Hematopoietic multipotent progenitor cell (in vitro differentiated cells): ENCODE measurements around the gene VCAM1. TPM values are rescaled to one million over a fixed set of nuclear protein-coding genes. Genes with fewer than 3 reads are reported as not detected.

ENCODE experiments used
- DNase-seq, 3 donors: peaks; one replicate each; pipeline ENCODE4 v3.0.0-alpha.2; 2011 to 2015; ENCODE audit warnings: low read depth in 2 of 3, low spot score in 2 of 3
- total RNA-seq: library from RNA; depleted of rRNA; stranded (reverse); fragments of >200 nt; gene quantifications from one replicate; pipeline ENCODE4 v1.2.3, GENCODE V29; 2012

VCAM1 gene
- total RNA-seq, 1 donor = under 0.01 TPM

DNA sequence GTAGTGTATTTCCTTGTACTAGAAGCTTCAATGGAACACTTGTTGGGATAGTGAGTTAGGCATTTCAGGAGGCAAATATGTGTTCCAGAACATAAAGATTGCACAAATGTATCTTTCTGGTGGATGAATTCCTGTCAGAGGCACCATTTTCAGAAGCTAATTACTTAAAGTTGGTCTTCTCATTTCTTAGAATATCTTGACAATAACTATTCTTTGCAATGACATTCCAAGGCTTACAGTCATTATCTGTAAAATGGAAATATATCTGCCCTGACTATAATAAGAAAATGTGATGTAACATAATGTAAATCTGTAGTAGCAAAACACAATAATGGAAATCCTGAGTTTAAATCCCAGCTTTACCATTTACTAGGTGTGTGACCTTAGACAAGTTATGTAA is 2.7 kb downstream of the VCAM1 start:
- no peak for DNase-seq

DNA sequence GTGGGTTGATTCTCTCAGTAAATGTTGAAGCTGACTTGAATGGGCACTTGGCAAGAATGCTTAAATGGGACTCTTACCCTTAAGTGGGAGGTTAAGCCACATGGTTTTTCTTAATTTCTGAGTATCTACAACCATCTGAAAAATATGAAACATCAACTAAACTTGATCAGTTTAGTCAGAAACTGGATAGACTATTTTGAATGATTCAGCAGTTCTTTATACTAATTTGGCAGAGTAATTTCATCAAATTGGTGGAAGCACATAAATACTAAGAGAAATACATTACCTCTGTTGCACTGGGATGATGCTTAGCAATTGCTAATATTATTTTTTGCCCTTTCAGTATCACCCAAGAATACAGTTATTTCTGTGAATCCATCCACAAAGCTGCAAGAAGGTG is 4.7 kb downstream of the VCAM1 start:
- no peak for DNase-seq

DNA sequence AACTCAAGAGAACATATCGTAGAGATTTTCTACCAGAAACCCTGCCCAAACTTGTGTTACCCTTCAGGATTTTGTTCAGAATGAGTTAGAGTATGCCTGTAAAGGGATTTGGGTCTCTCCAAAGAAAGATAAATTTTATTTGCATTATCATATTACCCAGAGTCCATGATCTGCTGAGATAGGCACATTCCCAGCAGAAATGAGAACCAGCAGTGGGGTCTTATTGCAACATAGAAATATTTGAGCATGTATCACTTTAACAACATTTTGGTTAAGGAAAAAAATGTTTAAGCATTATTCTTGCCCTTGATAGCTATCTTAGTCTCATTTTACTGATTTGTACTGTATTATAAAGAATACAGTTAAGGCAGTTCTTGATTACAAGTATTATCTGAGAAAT is 10.6 kb downstream of the VCAM1 start:
- no peak for DNase-seq

DNA sequence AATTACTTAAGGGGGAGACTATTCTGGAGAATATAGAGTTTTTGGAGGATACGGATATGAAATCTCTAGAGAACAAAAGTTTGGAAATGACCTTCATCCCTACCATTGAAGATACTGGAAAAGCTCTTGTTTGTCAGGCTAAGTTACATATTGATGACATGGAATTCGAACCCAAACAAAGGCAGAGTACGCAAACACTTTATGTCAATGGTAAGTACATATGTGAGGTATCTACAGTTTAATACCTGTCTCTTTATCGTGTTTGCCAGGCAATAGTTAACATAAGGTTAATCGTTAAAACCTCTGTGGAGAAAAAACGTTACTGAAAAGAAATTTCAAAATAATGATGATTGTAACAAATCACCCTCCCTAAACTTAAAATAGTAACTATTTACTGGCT is 11.8 kb downstream of the VCAM1 start:
- no peak for DNase-seq

DNA sequence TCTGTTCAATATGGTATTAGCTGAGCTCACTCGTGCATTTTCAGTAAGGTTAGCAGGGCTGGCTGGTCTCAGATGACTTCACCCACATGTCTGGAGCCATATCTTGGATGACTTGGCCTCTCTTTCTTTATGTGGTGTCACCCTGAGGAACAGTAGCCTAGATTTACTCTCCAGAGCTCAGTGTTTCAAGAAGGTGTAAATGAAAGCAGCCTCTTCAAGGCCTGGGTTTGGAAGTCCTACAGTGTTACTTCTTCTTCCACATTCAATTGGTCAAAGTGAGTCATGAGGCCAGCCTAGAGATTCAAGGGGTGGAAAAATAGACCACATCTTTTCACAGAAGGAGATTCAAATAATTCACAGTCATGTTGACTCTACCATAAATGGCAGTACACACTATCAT is 12.2 kb downstream of the VCAM1 start:
- DNase-seq = no peak

DNA sequence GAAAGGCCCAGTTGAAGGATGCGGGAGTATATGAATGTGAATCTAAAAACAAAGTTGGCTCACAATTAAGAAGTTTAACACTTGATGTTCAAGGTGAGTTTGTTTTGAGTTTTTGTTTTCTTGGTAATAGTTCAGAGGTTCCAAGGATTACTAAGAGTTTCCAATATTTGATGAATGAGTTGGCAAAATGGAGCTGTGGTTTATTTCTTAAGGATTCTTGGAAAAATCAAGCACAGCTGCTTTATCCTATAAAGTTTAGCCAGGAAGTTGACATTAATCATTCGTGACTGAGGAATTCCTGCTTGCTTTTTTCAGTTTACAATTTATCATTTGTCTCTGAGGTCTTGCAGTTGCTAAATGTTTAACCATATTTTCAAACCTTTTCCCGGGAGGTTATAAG is 15.1 kb downstream of the VCAM1 start:
- no peak for DNase-seq

DNA sequence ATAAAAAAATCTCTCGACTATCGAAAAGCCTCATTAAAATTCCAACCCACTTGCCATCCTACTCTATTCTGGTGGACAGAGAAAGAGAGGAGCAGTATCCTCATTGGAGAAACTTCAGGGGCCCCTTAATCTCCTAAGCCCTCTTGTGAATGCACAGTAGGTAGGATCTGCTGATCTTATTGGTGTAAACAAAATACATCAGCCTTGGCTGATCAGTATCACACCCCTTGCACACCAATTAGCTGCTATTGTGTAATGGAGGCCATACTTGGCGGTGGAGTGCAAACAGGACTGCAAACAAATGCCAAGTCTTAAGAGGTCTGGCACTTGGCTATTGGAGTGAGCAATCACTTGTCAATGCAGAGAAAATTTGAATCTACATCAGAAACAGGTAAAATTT is 15.7 kb downstream of the VCAM1 start:
- no peak for DNase-seq

DNA sequence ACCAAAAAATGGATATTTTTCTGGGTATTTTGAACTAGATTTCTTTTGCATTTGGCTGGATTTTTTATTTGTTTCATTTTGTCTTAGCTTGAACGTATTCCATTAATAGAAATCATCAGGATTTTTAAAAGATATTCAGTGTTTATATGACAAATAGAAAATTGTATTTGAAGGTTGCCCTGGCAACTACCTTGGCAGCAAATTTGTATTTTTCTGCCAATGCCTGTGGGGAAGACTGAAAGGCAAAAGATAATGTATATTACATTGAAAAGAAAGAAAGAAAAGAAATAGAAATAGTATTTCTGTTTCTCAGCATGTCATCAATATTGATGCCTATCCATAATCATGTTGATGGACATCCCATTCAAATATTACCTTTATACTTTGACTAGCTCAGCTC is 16.8 kb downstream of the VCAM1 start:
- DNase-seq = no peak

DNA sequence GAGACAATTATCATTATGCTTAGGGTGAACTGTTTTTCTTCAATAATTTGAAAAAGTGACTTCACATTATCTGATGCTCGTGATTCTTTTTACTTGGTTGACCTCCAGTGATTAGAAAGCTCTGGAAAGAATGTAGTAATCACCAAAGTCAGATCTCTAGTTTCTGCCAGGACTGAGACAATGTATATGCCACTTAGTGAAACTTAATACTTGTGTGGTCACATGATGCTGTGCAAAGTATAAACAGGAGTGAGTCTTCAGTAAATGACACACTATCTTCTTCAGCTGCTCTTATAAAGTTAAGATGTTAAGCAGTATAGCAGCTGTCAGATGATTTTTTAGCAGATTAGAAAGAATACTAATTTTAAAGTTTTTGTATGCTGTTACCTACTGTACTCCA is 17.2 kb downstream of the VCAM1 start:
- DNase-seq = no peak

DNA sequence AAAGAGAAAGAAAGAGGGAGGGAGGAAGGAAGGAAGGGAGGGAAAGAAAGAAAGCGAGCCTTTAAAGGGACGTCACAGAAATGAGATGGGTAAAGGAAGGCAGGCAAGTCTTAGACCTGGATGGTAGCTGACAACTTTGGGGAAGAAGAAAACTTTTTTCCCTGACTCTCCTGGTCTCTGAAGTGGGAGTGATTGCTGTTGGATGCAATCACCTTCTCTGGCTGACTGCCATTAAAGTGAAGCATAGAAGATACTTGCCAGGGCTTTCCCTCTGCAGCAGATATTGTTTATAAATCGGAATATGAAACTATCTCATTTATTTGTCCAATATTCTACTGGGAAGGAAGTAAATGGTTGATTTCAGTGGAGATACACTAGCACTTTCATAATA is 27.0 kb downstream of the VCAM1 start:
- DNase-seq = no peak

DNA sequence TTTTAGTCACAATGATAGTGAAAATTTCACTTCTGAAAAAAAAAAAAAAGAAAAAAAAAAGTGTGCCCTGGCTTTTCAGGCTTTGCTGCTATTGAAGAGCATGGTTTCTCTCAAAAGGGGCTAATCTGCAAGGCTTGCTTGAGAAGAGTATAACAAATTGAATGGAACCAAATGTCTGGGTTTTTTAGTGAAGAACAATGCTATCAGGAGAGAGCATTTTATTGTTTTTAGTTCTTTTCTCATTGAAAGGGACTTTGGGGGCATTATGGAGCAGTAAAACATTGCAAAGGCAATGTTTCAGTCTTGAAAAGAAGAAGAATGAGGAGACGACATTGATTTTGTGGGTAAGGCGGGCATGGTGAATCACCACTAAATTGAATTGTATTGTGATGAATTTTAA is 28.2 kb downstream of the VCAM1 start:
- DNase-seq = no peak

DNA sequence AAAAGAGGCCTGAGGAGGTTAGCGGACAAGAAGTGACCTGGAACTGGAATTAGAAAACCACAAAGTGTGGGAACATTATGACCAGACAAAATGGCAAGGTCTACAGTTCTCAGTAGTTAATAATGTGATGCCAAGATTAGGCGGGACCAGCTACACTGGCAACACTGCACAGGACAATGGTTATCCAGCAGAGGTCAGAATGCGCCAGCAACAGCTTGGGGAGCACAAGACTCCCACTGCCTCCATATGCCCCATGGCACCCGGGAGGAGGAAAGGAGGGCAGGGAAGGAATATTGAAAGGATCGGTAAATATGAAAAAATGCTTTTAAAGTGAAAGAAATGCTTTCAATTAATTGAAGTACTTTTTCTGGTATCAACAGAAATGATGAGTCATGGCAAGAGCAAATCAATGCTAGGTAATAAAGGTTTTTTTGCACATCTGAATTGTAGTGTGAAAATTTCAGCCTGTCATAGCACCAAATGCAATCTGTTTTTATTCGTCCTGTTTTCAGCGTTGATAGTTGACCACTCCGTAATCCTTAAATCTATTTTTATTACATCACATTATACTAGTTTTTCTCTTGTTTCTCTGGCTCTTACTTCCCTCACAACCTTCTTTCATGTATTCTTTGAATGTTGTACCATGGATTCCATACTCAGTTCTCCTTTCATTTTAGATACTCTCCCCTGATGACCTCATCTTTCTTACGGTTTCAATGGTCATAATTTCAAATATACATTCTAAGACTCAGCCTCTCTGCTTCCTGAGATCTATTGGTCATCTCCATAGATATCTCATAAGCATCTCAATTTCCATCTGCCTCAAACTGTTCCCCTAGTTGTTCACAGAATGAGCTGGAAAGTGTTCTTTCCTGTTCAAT is 30.7 kb downstream of the VCAM1 start:
- no peak for DNase-seq

DNA sequence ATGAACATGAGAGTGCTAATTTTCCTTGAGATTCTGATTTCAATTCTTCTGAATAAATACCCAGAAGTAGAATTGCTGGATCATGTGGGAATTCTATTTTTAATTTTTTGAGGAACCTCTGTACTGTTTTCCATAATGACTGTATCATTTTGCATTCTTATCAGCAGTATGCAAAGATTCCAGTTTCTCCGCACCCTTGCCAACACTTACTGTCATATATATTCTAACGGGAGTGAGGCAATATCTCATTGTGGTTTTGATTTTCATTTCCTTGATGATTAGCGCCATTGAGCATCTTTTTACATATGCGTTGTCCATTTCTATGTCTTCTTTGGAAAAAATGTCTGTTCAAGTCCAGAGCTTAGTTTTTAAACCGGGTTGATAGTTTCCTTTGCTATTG is 33.2 kb downstream of the VCAM1 start:
- DNase-seq = no peak

DNA sequence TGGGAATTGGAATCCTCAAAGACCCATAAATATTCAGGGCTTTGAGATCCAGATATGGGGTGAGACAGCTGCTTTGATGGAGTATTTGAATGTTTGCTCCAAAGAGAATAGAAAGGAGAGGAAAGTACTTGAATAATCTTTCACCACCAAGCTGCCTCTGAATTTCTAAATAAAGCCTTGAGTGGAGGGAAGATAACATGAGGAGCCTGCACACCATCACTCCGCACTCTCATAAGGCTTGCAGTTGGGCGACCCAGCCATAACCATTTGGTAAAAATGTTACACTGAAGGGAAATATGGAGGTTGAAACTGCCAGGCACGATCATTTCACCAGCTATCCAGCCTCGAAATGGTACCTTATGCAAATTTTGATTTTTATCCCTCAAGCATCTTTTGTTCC is 38.4 kb downstream of the VCAM1 start:
- DNase-seq = no peak

DNA sequence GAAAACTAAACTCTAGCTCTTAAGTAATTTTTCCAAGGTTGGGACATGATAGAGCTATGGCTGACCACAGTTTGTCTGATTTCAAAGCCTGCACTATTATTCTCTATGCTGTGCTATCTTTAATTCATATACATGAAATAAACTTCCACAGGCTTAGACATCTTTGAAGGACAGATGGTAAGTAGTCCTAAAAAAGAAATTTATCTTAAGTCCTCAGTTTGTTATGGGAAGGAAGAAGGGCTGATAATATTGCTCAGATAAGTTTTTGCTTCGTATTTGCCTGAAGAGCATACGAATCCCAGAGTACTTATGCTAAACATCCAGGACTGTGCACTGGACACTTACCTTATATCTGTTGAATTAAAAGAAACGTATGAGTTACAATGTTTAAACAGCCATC is 39.6 kb downstream of the VCAM1 start:
- DNase-seq = no peak

DNA sequence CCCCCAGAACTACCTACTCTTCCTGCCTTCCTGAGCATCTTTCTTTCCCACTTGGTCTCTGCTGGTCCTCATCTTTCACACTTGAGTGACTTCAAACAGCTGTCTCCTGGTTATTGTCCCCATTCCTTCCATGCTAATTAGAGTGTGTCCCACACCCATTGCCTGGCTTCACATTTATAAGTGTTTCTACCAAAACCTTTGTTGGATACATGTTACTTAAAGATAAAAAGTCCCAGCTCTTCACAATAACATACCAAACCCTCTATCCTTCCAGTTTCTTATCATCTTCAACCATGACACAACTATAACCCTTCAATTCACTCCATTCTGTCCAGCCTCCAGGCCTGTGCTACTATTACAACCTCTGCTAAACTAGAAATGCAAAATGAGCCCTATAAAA is 41.0 kb downstream of the VCAM1 start:
- DNase-seq = no peak

DNA sequence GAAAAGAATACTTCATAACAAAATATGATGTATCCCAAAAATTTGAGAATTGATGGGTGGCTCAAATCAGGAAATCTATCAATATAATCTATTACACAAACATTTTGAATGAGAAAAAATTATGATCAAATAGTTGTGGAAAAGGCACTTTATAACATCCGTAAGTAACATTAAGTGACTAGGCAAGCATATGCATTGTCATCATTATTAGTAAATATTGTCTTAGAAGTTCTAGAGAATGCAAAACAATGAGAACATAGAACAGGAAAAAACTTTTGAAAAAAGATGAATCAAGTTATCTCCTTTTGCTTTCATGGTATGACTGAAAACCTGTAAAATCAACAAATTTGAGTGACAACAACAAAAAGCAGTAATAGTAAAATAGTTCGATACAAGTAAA is 42.9 kb downstream of the VCAM1 start:
- DNase-seq = no peak

DNA sequence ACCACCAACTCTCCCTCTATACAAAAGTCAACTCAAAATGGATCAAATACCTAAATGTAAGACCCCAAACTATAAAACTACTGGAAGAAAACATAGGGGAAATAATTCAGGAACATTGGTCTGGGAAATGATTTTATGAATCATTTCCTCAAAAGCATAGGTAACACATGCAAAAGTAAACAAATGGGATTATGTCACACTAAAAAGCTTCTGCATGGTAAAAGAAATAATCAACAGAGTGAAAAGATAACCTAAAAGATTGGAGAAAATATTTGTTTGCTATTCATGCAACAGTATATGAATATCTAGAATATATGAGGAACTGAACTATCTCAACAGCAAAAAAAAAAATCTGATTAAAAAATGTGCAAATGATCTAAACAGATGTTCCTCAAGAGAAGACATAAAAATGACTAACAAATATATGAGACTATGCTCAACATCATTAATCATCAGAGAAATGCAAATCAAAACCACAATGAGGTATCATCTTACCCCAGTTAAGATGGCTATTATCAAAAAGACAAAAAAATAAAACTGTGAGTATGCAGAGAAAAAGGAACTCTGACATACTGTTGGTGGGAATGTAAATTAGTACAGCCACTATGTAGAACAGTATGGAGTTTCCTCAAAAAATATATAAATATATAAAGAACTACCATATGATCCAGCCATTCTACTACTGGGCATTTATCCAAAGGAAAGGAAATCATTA is 47.8 kb downstream of the VCAM1 start:
- DNase-seq = no peak

DNA sequence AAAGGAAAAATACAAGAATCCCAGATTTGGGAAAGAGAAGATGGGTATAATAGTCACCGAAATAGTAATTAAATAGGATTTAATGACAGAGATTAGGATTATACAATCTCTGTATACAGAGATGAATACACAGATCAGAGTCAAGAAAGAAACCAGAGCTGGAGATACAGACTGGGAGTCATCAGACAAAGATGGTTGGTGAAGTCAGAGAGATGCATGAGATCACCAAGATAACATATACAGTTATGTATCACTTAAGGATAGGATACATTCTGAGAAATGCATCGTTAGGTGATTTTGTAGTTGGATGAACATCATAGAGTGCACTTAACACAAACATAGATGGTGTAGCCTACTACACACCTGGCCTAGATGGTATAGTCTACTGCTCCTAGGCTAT is 49.8 kb downstream of the VCAM1 start:
- no peak for DNase-seq

DNA sequence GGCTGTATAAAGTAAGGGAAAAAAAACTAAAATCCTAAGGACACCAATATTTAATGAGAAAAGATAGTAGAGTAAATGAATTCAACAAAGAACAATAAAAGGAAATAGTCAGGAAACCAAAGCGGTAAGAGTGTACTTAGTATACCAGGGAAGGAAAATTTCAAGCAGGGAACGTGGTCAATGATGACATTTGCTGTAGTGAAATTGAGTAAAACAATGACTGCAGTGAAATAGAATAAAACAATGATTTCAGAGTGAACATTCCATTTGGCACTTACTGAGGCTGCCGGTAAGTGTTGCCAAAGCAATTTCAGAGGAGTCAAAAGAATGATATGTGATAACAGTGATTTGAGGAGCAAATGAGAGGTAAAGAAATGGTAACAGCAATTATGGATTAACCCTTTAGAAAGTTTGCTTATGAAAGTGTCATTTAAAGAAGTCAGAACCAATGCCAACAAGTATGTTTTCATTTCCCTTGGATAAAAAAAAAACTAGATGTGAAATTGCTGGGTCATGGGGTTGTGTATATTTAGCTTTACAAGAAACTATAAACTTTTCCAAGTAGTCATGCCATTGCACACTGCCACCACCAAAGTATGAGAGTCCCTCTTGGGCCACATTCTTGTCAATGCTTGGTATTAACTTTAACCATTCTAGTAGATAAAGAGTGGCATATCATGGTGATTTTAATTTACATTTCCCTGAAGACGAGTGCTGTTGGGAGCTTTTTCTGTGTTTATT is 50.5 kb downstream of the VCAM1 start:
- no peak for DNase-seq

DNA sequence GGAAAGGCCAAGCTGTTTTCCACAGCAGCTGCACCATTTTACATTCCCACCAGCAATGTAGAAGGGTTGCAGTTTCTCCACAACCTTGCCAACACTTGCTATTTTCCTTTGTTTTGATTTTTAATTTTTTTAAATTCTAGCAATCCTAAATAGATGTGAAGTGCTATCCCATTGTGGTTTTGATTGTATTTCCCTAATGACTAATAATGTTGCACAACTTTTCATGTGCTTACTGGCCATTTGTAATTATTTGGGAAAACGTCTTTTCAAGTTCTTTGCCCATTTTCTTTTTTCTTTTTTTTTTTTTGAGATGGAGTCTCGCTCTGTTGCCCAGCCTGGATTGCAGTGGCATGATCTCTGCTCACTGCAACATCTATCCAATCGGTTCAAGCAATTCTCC is 53.9 kb downstream of the VCAM1 start:
- DNase-seq = no peak

DNA sequence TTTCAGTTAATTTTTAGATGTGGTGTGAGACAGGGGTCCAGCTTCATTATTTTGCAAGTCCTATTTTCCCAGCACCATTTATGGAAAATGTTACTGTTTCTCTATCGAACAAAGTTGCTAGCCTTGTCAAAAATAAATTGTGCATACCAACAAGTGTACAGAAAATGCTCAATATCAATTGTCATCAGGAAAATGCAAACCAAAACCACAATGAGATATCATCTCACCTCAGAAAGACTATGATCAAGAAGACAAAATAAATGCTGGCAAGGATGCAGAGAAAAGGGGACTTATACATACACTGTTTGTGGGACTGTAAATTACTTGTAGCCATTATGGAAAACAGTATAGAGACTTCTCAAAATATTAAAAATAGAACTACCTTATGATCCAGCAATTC is 54.8 kb downstream of the VCAM1 start:
- no peak for DNase-seq
